Lower leg skin (tissue), 3 donors: ENCODE measurements around the gene PIK3AP1.

ENCODE experiments used
- POLR2A ChIP-seq, 2 donors: fragments of 450-650 bp; IDR thresholded peaks; one replicate each; pipeline ENCODE4 v1.6.1; 2016 to 2017; ENCODE audit warnings: antibody characterized with exemption in 2 of 2, mild to moderate bottlenecking in 1 of 2, moderate library complexity in 1 of 2
- TF ChIP-seq, protein P1 (sequence below), 3 donors: fragments of 450-650 bp; IDR thresholded peaks; one replicate each; pipeline ENCODE4 v1.5.1; 2016; ENCODE audit warnings: antibody characterized with exemption in 3 of 3, mild to moderate bottlenecking in 3 of 3, moderate library complexity in 2 of 3

DNA sequence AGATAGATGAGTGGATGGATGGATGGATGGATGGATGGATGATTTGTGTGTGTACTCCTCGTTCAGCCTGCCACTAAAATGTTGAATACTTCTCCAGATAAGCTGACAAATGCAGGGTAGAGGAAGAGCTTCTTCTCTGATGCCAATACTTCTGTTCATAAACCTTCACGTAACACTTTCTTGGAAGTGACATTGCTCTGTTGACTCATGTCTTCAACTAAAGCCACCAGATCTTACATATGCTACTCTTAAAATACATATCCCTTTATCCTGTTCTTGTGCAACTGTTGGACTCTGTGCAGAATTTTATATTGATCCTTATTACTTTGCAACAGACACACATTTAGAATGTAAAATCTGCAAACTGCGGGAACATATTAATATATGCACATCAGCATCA lies 26.9 kb downstream of the PIK3AP1 start:
- TF ChIP-seq, protein P1, sequence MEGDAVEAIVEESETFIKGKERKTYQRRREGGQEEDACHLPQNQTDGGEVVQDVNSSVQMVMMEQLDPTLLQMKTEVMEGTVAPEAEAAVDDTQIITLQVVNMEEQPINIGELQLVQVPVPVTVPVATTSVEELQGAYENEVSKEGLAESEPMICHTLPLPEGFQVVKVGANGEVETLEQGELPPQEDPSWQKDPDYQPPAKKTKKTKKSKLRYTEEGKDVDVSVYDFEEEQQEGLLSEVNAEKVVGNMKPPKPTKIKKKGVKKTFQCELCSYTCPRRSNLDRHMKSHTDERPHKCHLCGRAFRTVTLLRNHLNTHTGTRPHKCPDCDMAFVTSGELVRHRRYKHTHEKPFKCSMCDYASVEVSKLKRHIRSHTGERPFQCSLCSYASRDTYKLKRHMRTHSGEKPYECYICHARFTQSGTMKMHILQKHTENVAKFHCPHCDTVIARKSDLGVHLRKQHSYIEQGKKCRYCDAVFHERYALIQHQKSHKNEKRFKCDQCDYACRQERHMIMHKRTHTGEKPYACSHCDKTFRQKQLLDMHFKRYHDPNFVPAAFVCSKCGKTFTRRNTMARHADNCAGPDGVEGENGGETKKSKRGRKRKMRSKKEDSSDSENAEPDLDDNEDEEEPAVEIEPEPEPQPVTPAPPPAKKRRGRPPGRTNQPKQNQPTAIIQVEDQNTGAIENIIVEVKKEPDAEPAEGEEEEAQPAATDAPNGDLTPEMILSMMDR (IDR thresholded peaks at IDR 0.05): no peak
- TF ChIP-seq POLR2A (IDR thresholded peaks at IDR 0.05): no peak
